MM.1S (cell line): ENCODE data around the gene SGK1.

ENCODE experiments used
- DNase-seq: peaks from one replicate; pipeline ENCODE4 v3.0.0-alpha.2; 2015
- H2AFZ ChIP-seq: fragments of 300-600 bp; sonication (generic); 2 replicates; pipeline ENCODE4 v1.6.0; 2016; ENCODE audit warnings: antibody characterized with exemption, low read length
- H3F3A ChIP-seq: fragments of 300-600 bp; sonication (generic); 2 replicates; pipeline ENCODE4 v1.6.1; 2016; ENCODE audit warnings: mild to moderate bottlenecking, antibody characterized with exemption, low read length, moderate library complexity, mixed read lengths; ENCODE audit not compliant: insufficient read depth
- H3K27ac ChIP-seq: fragments of 300-600 bp; sonication (generic); 2 replicates; pipeline ENCODE4 v1.5.1; 2016; ENCODE audit warnings: mild to moderate bottlenecking, low read length
- H3K27me3 ChIP-seq: fragments of 300-600 bp; sonication (generic); replicated peaks from 2 replicates; pipeline ENCODE4 v1.6.0; 2016; ENCODE audit warnings: low read length; ENCODE audit not compliant: insufficient read depth
- H3K36me3 ChIP-seq: fragments of 300-600 bp; sonication (generic); replicated peaks from 2 replicates; pipeline ENCODE4 v1.6.1; 2016; ENCODE audit warnings: mild to moderate bottlenecking, low read length, mixed read lengths; ENCODE audit not compliant: insufficient read depth
- H3K4me1 ChIP-seq: fragments of 300-600 bp; sonication (generic); 2 replicates; pipeline ENCODE4 v1.6.1; 2016; ENCODE audit warnings: low read length, mixed read lengths
- H3K4me2 ChIP-seq: fragments of 300-600 bp; sonication (generic); 2 replicates; pipeline ENCODE4 v1.6.0; 2016; ENCODE audit warnings: low read depth, low read length
- H3K4me3 ChIP-seq: fragments of 300-600 bp; sonication (generic); 2 replicates; pipeline ENCODE4 v1.5.1; 2016; ENCODE audit warnings: low read length, mixed read lengths
- H3K79me2 ChIP-seq: fragments of 300-600 bp; sonication (generic); 2 replicates; pipeline ENCODE4 v1.6.1; 2016; ENCODE audit warnings: mixed run types, low read length, mixed read lengths
- H3K9ac ChIP-seq: fragments of 300-600 bp; sonication (generic); 2 replicates; pipeline ENCODE4 v1.6.1; 2016; ENCODE audit warnings: low read length, mixed read lengths
- H3K9me2 ChIP-seq: fragments of 300-600 bp; sonication (generic); replicated peaks from 2 replicates; pipeline ENCODE4 v1.6.1; 2016; ENCODE audit warnings: mild to moderate bottlenecking, low read length, mixed read lengths; ENCODE audit not compliant: insufficient read depth
- H3K9me3 ChIP-seq: fragments of 300-600 bp; sonication (generic); replicated peaks from 2 replicates; pipeline ENCODE4 v1.6.1; 2016; ENCODE audit warnings: mild to moderate bottlenecking, low read length, mixed read lengths; ENCODE audit not compliant: insufficient read depth
- H4K20me1 ChIP-seq: fragments of 300-600 bp; sonication (generic); 2 replicates; pipeline ENCODE4 v1.6.1; 2016; ENCODE audit warnings: mild to moderate bottlenecking, low read length, moderate library complexity, mixed read lengths; ENCODE audit not compliant: insufficient read depth
- EZH2 ChIP-seq: fragments of 300-600 bp; sonication (generic); optimal IDR thresholded peaks from 2 replicates; pipeline ENCODE3; 2017; ENCODE audit warnings: low read depth, mild to moderate bottlenecking, antibody characterized with exemption, low read length, mixed read lengths
- EZH2phosphoT487 ChIP-seq: fragments of 300-600 bp; sonication (generic); IDR thresholded peaks from 2 replicates; pipeline ENCODE4 v1.6.1; 2018; ENCODE audit warnings: antibody characterized with exemption, low read length
- TF ChIP-seq, protein P1 (sequence below): fragments of 300-600 bp; sonication (generic); IDR thresholded peaks from 2 replicates; pipeline ENCODE4 v1.5.1; 2016; ENCODE audit warnings: antibody characterized with exemption, low read length, mixed read lengths

The SGK1 gene

DNA sequence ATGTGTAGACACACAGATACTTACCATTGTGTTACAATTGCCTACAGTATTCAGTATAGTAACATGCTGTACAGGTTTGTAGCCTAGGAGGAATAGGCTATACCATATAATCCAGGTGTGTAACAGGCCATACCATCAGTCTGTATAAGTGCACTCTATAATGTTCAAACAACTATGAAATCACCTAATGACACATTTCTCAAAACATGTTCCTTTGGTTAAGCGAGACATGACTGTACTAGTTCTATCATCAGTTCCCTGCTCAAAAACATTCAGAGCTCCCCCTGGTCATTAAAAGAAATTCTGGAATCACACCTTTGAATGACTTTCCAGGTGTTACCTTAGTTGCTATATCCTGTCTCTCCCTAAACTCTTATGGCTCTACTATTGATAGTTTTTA, 195.1 kb downstream of the SGK1 start:
- no peaks in the 10 kb centered on the region for H4K20me1 ChIP-seq
- no peak overlapping the region for H3K4me3 ChIP-seq
- H3K9ac ChIP-seq = no peak overlapping the region
- no peak overlapping the region for H2AFZ ChIP-seq
- H3K36me3 ChIP-seq = no peaks in the 10 kb centered on the region
- H3K4me2 ChIP-seq = no peak overlapping the region
- no peaks in the 10 kb centered on the region for H3K9me3 ChIP-seq
- no peaks in the 10 kb centered on the region for H3K79me2 ChIP-seq
- H3K9me2 ChIP-seq = no peaks in the 10 kb centered on the region
- H3F3A ChIP-seq = no peaks in the 10 kb centered on the region
- TF ChIP-seq EZH2phosphoT487 (no peak), EZH2 (no peak)
- TF ChIP-seq, protein P1, sequence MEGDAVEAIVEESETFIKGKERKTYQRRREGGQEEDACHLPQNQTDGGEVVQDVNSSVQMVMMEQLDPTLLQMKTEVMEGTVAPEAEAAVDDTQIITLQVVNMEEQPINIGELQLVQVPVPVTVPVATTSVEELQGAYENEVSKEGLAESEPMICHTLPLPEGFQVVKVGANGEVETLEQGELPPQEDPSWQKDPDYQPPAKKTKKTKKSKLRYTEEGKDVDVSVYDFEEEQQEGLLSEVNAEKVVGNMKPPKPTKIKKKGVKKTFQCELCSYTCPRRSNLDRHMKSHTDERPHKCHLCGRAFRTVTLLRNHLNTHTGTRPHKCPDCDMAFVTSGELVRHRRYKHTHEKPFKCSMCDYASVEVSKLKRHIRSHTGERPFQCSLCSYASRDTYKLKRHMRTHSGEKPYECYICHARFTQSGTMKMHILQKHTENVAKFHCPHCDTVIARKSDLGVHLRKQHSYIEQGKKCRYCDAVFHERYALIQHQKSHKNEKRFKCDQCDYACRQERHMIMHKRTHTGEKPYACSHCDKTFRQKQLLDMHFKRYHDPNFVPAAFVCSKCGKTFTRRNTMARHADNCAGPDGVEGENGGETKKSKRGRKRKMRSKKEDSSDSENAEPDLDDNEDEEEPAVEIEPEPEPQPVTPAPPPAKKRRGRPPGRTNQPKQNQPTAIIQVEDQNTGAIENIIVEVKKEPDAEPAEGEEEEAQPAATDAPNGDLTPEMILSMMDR = no peak
- H3K27me3 ChIP-seq = no peaks in the 10 kb centered on the region
- no peak for DNase-seq
- no peaks in the 10 kb centered on the region for H3K4me1 ChIP-seq
- no peak overlapping the region for H3K27ac ChIP-seq

DNA sequence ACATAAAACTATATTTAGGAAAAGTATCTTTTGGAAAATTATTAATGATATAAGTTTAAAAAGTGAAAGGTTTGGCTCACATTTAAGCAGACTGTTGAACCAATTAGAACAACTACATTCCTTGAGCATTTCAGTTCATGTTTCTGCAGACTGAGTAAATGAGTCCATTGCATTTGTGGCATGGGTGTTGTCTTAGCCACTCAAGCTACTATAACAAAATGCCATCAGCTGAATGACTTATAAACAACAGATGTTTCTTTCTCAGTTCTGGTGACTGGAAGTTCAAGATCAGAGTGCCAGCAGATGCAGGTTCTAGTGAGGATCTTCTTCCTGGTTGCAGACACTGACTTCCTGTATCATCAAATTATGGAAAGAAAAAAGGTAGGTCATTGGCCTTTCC, 198.4 kb downstream of the SGK1 start:
- H3K9me3 ChIP-seq = no peaks in the 10 kb centered on the region
- H3F3A ChIP-seq = no peaks in the 10 kb centered on the region
- H2AFZ ChIP-seq = 0 out of 2 replicates have a peak overlapping the region, but pooled peaks have one; percentile 33
- no peaks in the 10 kb centered on the region for H3K4me1 ChIP-seq
- no peak overlapping the region for H3K4me3 ChIP-seq
- H3K27me3 ChIP-seq = no peaks in the 10 kb centered on the region
- no peak for DNase-seq
- TF ChIP-seq EZH2 (no peak), EZH2phosphoT487 (no peak)
- TF ChIP-seq, protein P1 = no peak
- no peaks in the 10 kb centered on the region for H3K9me2 ChIP-seq
- H3K79me2 ChIP-seq = no peaks in the 10 kb centered on the region
- H3K36me3 ChIP-seq = no peaks in the 10 kb centered on the region
- H3K9ac ChIP-seq = no peak overlapping the region
- no peak overlapping the region for H3K4me2 ChIP-seq
- no peak overlapping the region for H3K27ac ChIP-seq
- no peaks in the 10 kb centered on the region for H4K20me1 ChIP-seq
